ENCODE results near the gene KIF5C.
"Not testable (repeated sequence)": the region's sequence is repeated elsewhere in the genome, so short reads cannot be mapped to it uniquely, and the experiment has no call there.

Gene KIF5C

GRCh38 chr2:148874868-148875341, at the start of gene KIF5C:
Gene KIF5C, plus strand, starts transcription at chr2:148875227. Its CDS starts 391 bp downstream, at chr2:148875618.
- DNase-seq = peak; percentile 94

GRCh38 chr2:148826791-148827190, 48.2 kb upstream of the KIF5C start:
- DNase-seq = no peak

GRCh38 chr2:148828941-148829340, 46.1 kb upstream of the KIF5C start:
- no peak for DNase-seq

- no peak for DNase-seq
Observed at GRCh38 chr2:148829618-148830017, 45.4 kb upstream of the KIF5C start.

- DNase-seq = no peak
Observed at GRCh38 chr2:148832637-148833036, 42.4 kb upstream of the KIF5C start.

- no peak for DNase-seq
Observed at GRCh38 chr2:148842050-148842449, 33.0 kb upstream of the KIF5C start.

GRCh38 chr2:148848146-148848545, 26.9 kb upstream of the KIF5C start:
- DNase-seq = no peak

GRCh38 chr2:148853458-148853857, 21.6 kb upstream of the KIF5C start:
- DNase-seq = no peak

- no peak for DNase-seq
Observed at GRCh38 chr2:148860037-148860436, 15.0 kb upstream of the KIF5C start.

- DNase-seq = no peak
Observed at GRCh38 chr2:148861367-148861766, 13.7 kb upstream of the KIF5C start.

- not testable (repeated sequence) for DNase-seq
Observed at GRCh38 chr2:148862478-148862877, 12.5 kb upstream of the KIF5C start.

GRCh38 chr2:148865512-148865911, 9.5 kb upstream of the KIF5C start:
- no peak for DNase-seq

GRCh38 chr2:148866091-148866490, 8.9 kb upstream of the KIF5C start:
- DNase-seq = no peak

- DNase-seq = no peak
Observed at GRCh38 chr2:148867079-148867769, 7.8 kb upstream of the KIF5C start.

- peak; percentile 14 for DNase-seq
Observed at GRCh38 chr2:148875387-148876051, 492 bp downstream of the KIF5C start.

GRCh38 chr2:148876202-148876594, 1.2 kb downstream of the KIF5C start:
- no peak for DNase-seq

GRCh38 chr2:148876595-148877402, 1.8 kb downstream of the KIF5C start:
- DNase-seq = peak; percentile 81

- DNase-seq = no peak
Observed at GRCh38 chr2:148877403-148877740, 2.3 kb downstream of the KIF5C start.

- DNase-seq = no peak
Observed at GRCh38 chr2:148880636-148881035, 5.6 kb downstream of the KIF5C start.

GRCh38 chr2:148882051-148882450, 7.0 kb downstream of the KIF5C start:
- no peak for DNase-seq

GRCh38 chr2:148885209-148885608, 10.2 kb downstream of the KIF5C start:
- DNase-seq = no peak

- no peak for DNase-seq
Observed at GRCh38 chr2:148885988-148886387, 11.0 kb downstream of the KIF5C start.

GRCh38 chr2:148887350-148888002, 12.4 kb downstream of the KIF5C start:
- DNase-seq = no peak
